Body of pancreas (tissue), 4 donors: ENCODE measurements around the gene HES4. TPM values are rescaled to one million over a fixed set of nuclear protein-coding genes. Genes with fewer than 3 reads are reported as not detected.
A peak's percentile ranks its signal among the peaks of the same experiment; 100 is the strongest.

Experiments
- ATAC-seq: fragments of 150-250 bp; one replicate; pipeline ENCODE4 v1.9.1; 2016
- DNase-seq, 4 donors: peaks; one replicate each; pipeline ENCODE4 v3.0.0-alpha.2; 2019
- H3K27ac ChIP-seq, 4 donors: fragments of 200-600 bp; sonication (generic); 1 replicate in 3 of 4; 2 replicates in 1 of 4; pipeline versions ENCODE4 v1.5.1 to v1.6.1; 2016 to 2019; ENCODE audit warnings: mild to moderate bottlenecking in 1 of 4, mixed read lengths in 1 of 4, moderate library complexity in 1 of 4
- H3K27me3 ChIP-seq, 2 donors: fragments of 200-600 bp; sonication (generic); one replicate each; pipeline ENCODE4 v1.6.0; 2016; ENCODE audit warnings: mild to moderate bottlenecking in 1 of 2
- H3K36me3 ChIP-seq, 2 donors: fragments of 200-600 bp; sonication (generic); replicated peaks in 1 of 2; 2 replicates each; pipeline ENCODE4 v1.5.1; 2016; ENCODE audit warnings: low read depth in 2 of 2; ENCODE audit not compliant: insufficient read depth in 1 of 2
- H3K4me1 ChIP-seq: fragments of 200-600 bp; sonication (generic); one replicate; pipeline ENCODE4 v1.6.0; 2016
- H3K4me3 ChIP-seq, 2 donors: fragments of 200-600 bp; sonication (generic); 1 replicate in 1 of 2; 2 replicates in 1 of 2; pipeline ENCODE4 v1.5.1; 2016 to 2019
- H3K9me3 ChIP-seq, 3 donors: fragments of 200-600 bp; sonication (generic); 1 replicate in 2 of 3; 2 replicates in 1 of 3; pipeline ENCODE4 v1.5.1; 2016
- CTCF ChIP-seq, 7 experiments: fragments of 450-650 bp in 4 of 7; fragments of 200-600 bp in 3 of 7; sonication (generic) in 3 of 7; IDR thresholded peaks; one replicate each; pipeline ENCODE4 v1.5.1; 2016 to 2019; ENCODE audit warnings: antibody characterized with exemption in 7 of 7
- POLR2A ChIP-seq, 3 donors: fragments of 450-650 bp; IDR thresholded peaks; one replicate each; pipeline ENCODE4 v1.6.1; 2016; ENCODE audit warnings: antibody characterized with exemption in 3 of 3, mild to moderate bottlenecking in 2 of 3
- WGBS, 2 donors: methylation state at CpG; one replicate each; pipeline ENCODE4 v1.1.5; 2017; 5-methylcytosine and 5-hydroxymethylcytosine counted together
- intact Hi-C: fragments of 100-400 bp; cut with DNase I; formaldehyde crosslinking; loops from one replicate; pipeline ENCODE4 v1.15.1; 2023
- total RNA-seq, 2 donors: library from RNA; depleted of rRNA; stranded (reverse); fragments of >200 nt; gene quantifications; one replicate each; pipeline ENCODE4 v1.1.0, GENCODE V29; 2016

The HES4 gene
- total RNA-seq, 2 donors from 2014 or later, result 44.1 to 97.2 TPM

- H3K9me3 ChIP-seq, result no peaks in the 10 kb centered on the region
Observed at GRCh38 chr1:1000357-1001056, 610 bp upstream of the HES4 start.

GRCh38 chr1:998995-999724, 737 bp downstream of the HES4 start:
- Histone ChIP-seq H3K36me3 (no peaks in the 10 kb centered on the region), H3K4me1 (peaks cover 41% of the 10 kb centered on the region), H3K27ac (peak overlapping the region; percentile 93 to 96 (median 94)), H3K9me3 (no peaks in the 10 kb centered on the region), H3K27me3 (peaks cover 3 to 24% of the 10 kb centered on the region in 2 donors), H3K4me3 (no peak overlapping the region)
- 1 to 2% methylated on average over 9 to 46 of the region's 86 CpGs for WGBS, 2 donors
- peak in 1 of 4 donors; percentile 29 for DNase-seq
- intact Hi-C loops, result no loop called here
- TF ChIP-seq CTCF (IDR thresholded peaks at IDR 0.05), result no peak
- no peak for TF ChIP-seq POLR2A (IDR thresholded peaks at IDR 0.05)
- no peak for ATAC-seq

More at GRCh38 chr1:1000357-1001056, 610 bp upstream of the HES4 start:
- TF ChIP-seq CTCF (IDR thresholded peaks at IDR 0.05) (peak in 3 of 7 experiments; percentile 20 to 33 (median 24)), POLR2A (IDR thresholded peaks at IDR 0.05) (peak; percentile 28 to 76 (median 73))
- Histone ChIP-seq H3K4me1 (peaks cover 55% of the 10 kb centered on the region), H3K36me3 (no peaks in the 10 kb centered on the region), H3K27me3 (peaks cover 3 to 24% of the 10 kb centered on the region in 2 donors), H3K4me3 (peak overlapping the region; percentile 3 to 5), H3K27ac (peak overlapping the region; percentile 93 to 96 (median 94))
- ATAC-seq, result peak; percentile 39
- WGBS, 2 donors, result 1% methylated on average over 71 of the region's 75 CpGs; no CpG with 5 or more reads in 1 of the 2 donors
- intact Hi-C loops, result no loop called here
- DNase-seq, result peak; percentile 78 to 87 (median 82)

GRCh38 chr1:998745-998994, 1.2 kb downstream of the HES4 start:
- intact Hi-C loops, result no loop called here
- no peaks in the 10 kb centered on the region for H3K9me3 ChIP-seq
- H3K4me3 ChIP-seq, result no peak overlapping the region
- ATAC-seq (no peak), DNase-seq (peak in 1 of 4 donors; percentile 27)
- peaks cover 3 to 24% of the 10 kb centered on the region in 2 donors for H3K27me3 ChIP-seq
- 1% methylated on average over 12 to 23 of the region's 27 CpGs for WGBS, 2 donors
- H3K27ac ChIP-seq, result peak overlapping the region in 3 of 4 donors; percentile 93 to 96 (median 94)
- no peaks in the 10 kb centered on the region for H3K36me3 ChIP-seq
- TF ChIP-seq POLR2A (IDR thresholded peaks at IDR 0.05) (no peak), CTCF (IDR thresholded peaks at IDR 0.05) (no peak)
- peaks cover 40% of the 10 kb centered on the region for H3K4me1 ChIP-seq

GRCh38 chr1:997993-998744, 1.7 kb downstream of the HES4 start:
- peaks cover 40% of the 10 kb centered on the region for H3K4me1 ChIP-seq
- no peaks in the 10 kb centered on the region for H3K9me3 ChIP-seq
- DNase-seq, result peak in 1 of 4 donors; percentile 13
- intact Hi-C loops, result no loop called here
- no peak for ATAC-seq
- peak overlapping the region in 2 of 4 donors; percentile 93 to 94 for H3K27ac ChIP-seq
- H3K27me3 ChIP-seq, result peaks cover 3 to 24% of the 10 kb centered on the region in 2 donors
- no peak overlapping the region for H3K4me3 ChIP-seq
- TF ChIP-seq POLR2A (IDR thresholded peaks at IDR 0.05) (no peak), CTCF (IDR thresholded peaks at IDR 0.05) (no peak)
- 27 to 42% methylated on average over 5 to 24 of the region's 75 CpGs for whole genome bisulfite sequencing, 2 donors
- H3K36me3 ChIP-seq, result no peaks in the 10 kb centered on the region
